Testis (tissue), 3 donors: ENCODE results near the gene PRSS1. TPM values are rescaled to one million over a fixed set of nuclear protein-coding genes. Genes with fewer than 3 reads are reported as not detected.
"Not testable (repeated sequence)": the region's sequence is repeated elsewhere in the genome, so short reads cannot be mapped to it uniquely, and the experiment has no call there.

Source experiments
- DNase-seq: peaks from one replicate; pipeline ENCODE4 v3.0.0-alpha.2; 2019
- H3K27ac ChIP-seq, 2 donors: fragments of 200-600 bp; sonication (generic); one replicate each; pipeline ENCODE4 v1.5.1; 2019
- H3K27me3 ChIP-seq: fragments of 200-600 bp; sonication (generic); one replicate; pipeline ENCODE4 v1.5.1; 2019
- H3K36me3 ChIP-seq: fragments of 200-600 bp; sonication (generic); one replicate; pipeline ENCODE4 v1.5.1; 2017; ENCODE audit warnings: low read depth; ENCODE audit errors: missing control alignments
- H3K4me1 ChIP-seq: fragments of 200-600 bp; sonication (generic); one replicate; pipeline ENCODE4 v1.5.1; 2019
- H3K4me3 ChIP-seq, 2 donors: fragments of 200-600 bp; sonication (generic); one replicate each; pipeline ENCODE4 v1.5.1; 2017 to 2019
- H3K9me3 ChIP-seq: fragments of 200-600 bp; sonication (generic); one replicate; pipeline ENCODE4 v1.5.1; 2017
- POLR2A ChIP-seq: fragments of 450-650 bp; IDR thresholded peaks from one replicate; pipeline ENCODE4 v1.6.1; 2017; ENCODE audit warnings: antibody characterized with exemption, mild to moderate bottlenecking, moderate library complexity
- WGBS, 2 donors: methylation state at CpG; one replicate each; pipeline ENCODE4 v1.1.5; 2018; 5-methylcytosine and 5-hydroxymethylcytosine counted together
- intact Hi-C: fragments of 100-400 bp; cut with DNase I; formaldehyde crosslinking; loops from one replicate; pipeline ENCODE4 v1.15.1; 2023; ENCODE audit warnings: low total_unique reads
- polyA plus RNA-seq: library from polyadenylated mRNA; stranded (reverse); fragments of 350-450 nt; fragmentation: Illumina TruSeq; extraction: RNeasy Lipid Tissue Mini Kit (QIAGEN cat#74804); gene quantifications from one replicate; pipeline ENCODE4 v1.2.3, GENCODE V29; 2014; ENCODE audit warnings: low read depth, low replicate concordance; ENCODE audit not compliant: insufficient read depth
- total RNA-seq, 2 donors: library from RNA; depleted of rRNA; stranded (reverse); fragments of >200 nt; gene quantifications; one replicate each; pipeline ENCODE4 v1.2.3, GENCODE V29; 2016
- TF ChIP-seq, protein P1 (sequence below), 3 experiments: fragments of 450-650 bp in 2 of 3; fragments of 200-600 bp in 1 of 3; sonication (generic) in 1 of 3; IDR thresholded peaks; one replicate each; pipeline ENCODE4 v1.5.1; 2016 to 2019; ENCODE audit warnings: antibody characterized with exemption in 3 of 3, mild to moderate bottlenecking in 2 of 3, moderate library complexity in 1 of 3

The PRSS1 gene
- total and polyA plus RNA-seq, 3 donors from 2014 or later: not detected

DNA sequence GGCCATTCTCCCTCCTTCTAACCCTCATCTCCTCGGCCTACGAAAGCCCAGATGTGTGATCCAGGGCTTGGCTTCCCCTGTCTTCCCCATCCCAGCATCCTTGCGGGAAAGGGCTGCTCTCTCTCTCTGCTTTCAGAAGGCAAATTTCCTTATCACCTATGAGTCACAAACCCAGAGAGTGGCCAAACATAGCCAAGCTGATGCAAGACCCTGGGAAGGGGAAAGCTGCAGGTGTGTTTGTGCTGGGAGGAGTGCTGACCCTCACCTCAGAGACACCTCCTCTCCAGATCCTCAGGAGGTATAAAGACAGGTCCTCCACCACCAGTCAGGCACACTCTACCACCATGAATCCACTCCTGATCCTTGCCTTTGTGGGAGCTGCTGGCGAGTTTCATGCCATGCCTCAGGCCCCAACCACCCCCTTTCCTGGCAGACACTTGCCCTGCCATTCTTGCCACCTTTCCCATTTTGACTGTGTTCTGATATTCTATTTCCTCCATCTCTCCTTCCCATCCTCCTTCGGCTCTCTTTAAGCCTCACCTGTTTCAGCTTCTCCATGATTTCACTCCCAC lies 10.9 kb downstream of the PRSS1 start:
- 79 to 85% methylated on average over 5 of the region's 5 CpGs for WGBS, 2 donors
- no peaks in the 10 kb centered on the region for H3K27me3 ChIP-seq
- no peak overlapping the region for H3K27ac ChIP-seq
- DNase-seq: no peak
- H3K36me3 ChIP-seq: no peaks in the 10 kb centered on the region
- no peaks in the 10 kb centered on the region for H3K9me3 ChIP-seq
- no peaks in the 10 kb centered on the region for H3K4me1 ChIP-seq
- no peak overlapping the region for H3K4me3 ChIP-seq
- intact Hi-C loops: no loop called here
- no peak for TF ChIP-seq POLR2A
- TF ChIP-seq, protein P1, sequence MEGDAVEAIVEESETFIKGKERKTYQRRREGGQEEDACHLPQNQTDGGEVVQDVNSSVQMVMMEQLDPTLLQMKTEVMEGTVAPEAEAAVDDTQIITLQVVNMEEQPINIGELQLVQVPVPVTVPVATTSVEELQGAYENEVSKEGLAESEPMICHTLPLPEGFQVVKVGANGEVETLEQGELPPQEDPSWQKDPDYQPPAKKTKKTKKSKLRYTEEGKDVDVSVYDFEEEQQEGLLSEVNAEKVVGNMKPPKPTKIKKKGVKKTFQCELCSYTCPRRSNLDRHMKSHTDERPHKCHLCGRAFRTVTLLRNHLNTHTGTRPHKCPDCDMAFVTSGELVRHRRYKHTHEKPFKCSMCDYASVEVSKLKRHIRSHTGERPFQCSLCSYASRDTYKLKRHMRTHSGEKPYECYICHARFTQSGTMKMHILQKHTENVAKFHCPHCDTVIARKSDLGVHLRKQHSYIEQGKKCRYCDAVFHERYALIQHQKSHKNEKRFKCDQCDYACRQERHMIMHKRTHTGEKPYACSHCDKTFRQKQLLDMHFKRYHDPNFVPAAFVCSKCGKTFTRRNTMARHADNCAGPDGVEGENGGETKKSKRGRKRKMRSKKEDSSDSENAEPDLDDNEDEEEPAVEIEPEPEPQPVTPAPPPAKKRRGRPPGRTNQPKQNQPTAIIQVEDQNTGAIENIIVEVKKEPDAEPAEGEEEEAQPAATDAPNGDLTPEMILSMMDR (IDR thresholded peaks at IDR 0.05): no peak

DNA sequence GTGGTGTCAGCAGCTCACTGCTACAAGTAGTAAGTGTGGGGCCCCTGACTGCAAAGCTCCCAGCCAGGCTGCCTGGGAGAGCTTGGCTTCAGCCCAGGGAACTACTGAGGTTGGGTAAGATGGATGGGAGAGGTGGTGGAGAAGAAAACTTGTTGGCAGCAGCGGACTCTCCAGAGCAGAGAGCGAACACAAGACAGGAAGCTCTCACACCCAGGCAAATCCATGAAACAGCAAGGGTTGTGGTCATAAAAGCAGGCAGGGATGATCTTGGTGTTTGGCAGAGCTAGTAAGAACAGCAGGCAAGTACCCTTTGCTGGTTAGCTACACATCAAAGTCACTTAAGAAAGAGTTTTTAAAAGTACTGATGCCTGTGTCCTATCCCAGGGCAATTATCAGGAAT lies 12.3 kb downstream of the PRSS1 start:
- H3K36me3 ChIP-seq, DNase-seq, H3K4me1 ChIP-seq, H3K27me3 ChIP-seq, H3K9me3 ChIP-seq, H3K27ac ChIP-seq, H3K4me3 ChIP-seq, intact Hi-C loops: not testable (repeated sequence)
- WGBS, 2 donors: 68 to 80% methylated on average over 2 of the region's 2 CpGs

DNA sequence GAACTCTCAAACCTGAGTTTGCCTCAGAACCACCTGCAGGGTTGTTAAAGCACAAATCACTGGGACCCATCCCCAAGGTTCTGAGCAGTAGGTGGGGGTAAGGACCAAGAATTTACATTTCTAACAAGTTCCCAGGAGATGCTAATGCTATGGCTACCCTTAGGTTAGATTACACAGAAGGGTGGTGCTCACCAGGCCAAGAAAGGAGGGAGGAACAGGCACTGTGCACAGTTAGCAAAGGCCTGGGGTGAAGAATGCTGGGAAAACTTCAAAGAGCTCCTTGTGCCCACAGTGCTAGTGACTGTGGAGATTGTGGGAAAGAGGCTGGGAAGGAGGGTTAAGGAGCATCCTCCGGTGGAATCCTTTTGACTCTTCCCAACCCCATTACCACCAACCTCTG lies 12.8 kb downstream of the PRSS1 start:
- intact Hi-C loops: no loop called here
- TF ChIP-seq, protein P1 (IDR thresholded peaks at IDR 0.05): no peak
- no peak for TF ChIP-seq POLR2A
- Histone ChIP-seq H3K9me3 (no peaks in the 10 kb centered on the region), H3K27me3 (no peaks in the 10 kb centered on the region), H3K27ac (no peak overlapping the region), H3K36me3 (no peaks in the 10 kb centered on the region), H3K4me1 (no peaks in the 10 kb centered on the region), H3K4me3 (no peak overlapping the region)
- no peak for DNase-seq
- WGBS, 2 donors: 100% methylated on average over 1 of the region's 1 CpG

DNA sequence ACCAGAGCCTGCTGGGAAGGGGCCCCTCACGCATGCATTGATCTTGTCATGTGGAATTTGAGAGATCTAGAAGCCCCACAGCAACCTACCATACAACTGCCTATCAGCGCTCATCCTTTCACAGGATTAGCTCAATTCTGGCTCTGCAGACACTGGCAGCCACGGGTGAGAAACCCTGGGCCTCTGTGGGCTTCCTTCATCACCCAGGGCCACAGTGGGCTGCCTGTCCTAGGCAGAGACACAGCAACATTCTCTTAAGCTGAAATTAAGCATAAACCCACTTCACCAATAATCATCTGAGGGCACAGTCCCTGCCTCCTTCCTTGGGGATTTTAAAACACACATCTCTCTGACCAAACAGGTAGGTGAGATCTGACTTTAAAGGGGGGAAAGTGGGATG lies 18.2 kb downstream of the PRSS1 start:
- WGBS, 2 donors: 76 to 81% methylated on average over 2 to 3 of the region's 3 CpGs
- intact Hi-C loops: no loop called here
- H3K27ac ChIP-seq: no peak overlapping the region
- no peaks in the 10 kb centered on the region for H3K9me3 ChIP-seq
- H3K4me3 ChIP-seq: no peak overlapping the region
- no peaks in the 10 kb centered on the region for H3K4me1 ChIP-seq
- no peaks in the 10 kb centered on the region for H3K36me3 ChIP-seq
- H3K27me3 ChIP-seq: no peaks in the 10 kb centered on the region
- TF ChIP-seq, protein P1 (IDR thresholded peaks at IDR 0.05): no peak
- TF ChIP-seq POLR2A: no peak
- no peak for DNase-seq

DNA sequence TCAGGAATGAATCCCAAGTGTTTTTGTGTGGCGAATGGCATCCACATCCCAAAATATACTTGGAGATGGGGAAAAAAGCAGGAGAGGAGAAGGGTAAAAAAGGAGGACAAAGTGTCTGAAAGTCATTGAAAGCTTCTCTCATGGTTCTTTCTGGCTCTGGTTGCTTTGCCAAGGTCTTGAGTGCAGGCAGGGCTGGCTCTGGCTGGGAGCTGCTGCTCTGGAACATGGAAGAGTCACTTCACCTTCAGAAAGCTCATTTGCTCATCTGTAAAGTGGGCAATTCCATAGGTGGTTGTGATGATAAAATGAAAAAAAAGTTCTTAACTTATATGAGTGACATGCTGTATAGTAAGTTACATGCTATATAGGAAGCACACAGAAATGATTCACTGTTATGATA lies 18.6 kb downstream of the PRSS1 start:
- Histone ChIP-seq H3K27me3 (no peaks in the 10 kb centered on the region), H3K27ac (no peak overlapping the region), H3K9me3 (no peaks in the 10 kb centered on the region), H3K36me3 (no peaks in the 10 kb centered on the region), H3K4me1 (no peaks in the 10 kb centered on the region), H3K4me3 (no peak overlapping the region)
- WGBS, 2 donors: 95% methylated on average over 1 of the region's 1 CpG
- TF ChIP-seq, protein P1 (IDR thresholded peaks at IDR 0.05): no peak
- TF ChIP-seq POLR2A: no peak
- DNase-seq: no peak
- intact Hi-C loops: no loop called here

DNA sequence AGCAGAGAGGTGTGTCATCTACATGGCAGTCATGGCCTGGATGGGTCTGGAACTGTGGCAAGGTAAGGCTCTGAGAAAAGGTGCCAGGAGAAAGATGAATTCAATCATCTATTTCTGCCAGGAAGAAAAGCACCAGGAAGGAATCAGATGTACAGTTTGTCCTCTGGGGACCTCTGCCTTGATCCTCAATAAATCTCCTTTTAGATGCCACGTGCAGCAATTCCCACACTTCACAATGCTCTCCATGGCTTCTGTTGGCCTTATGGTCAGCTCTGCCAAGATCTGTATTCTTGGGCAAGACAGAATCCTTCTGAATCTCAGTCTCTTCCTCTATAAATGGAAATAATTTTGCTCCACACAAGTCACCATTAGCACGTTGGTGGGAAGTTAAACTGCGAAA lies 19.6 kb downstream of the PRSS1 start:
- H3K27me3 ChIP-seq, H3K36me3 ChIP-seq, intact Hi-C loops, H3K4me1 ChIP-seq, H3K9me3 ChIP-seq, H3K27ac ChIP-seq, H3K4me3 ChIP-seq, DNase-seq: not testable (repeated sequence)
- 86 to 89% methylated on average over 3 of the region's 3 CpGs for WGBS, 2 donors
